Cardiac septum (tissue), 1 donor: ENCODE results near the gene CFAP68. TPM values are rescaled to one million over a fixed set of nuclear protein-coding genes. Genes with fewer than 3 reads are reported as not detected.

ENCODE experiments used
- DNase-seq: peaks from one replicate; pipeline ENCODE4 v3.0.0-alpha.2; 2020; ENCODE audit warnings: low spot score
- intact Hi-C: fragments of 100-400 bp; cut with DNase I; formaldehyde crosslinking; loops from one replicate; pipeline ENCODE4 v1.14.0; 2022
- long read RNA-seq: library from polyadenylated mRNA; unstranded; transcript quantifications from one replicate; pipeline ENCODE4 v2.0.0, GENCODE V29; 2021
- total RNA-seq: library from RNA; stranded (reverse); fragmentation: NEBNext Ultra II Directional; extraction: Animal tissue kit (Norgen Biotek cat#: 25700); gene quantifications from one replicate; pipeline ENCODE4 v1.2.1, GENCODE V29; 2021
- donor health status: DM: no; HTN: no; CAD: no.

CFAP68 gene, protein sequence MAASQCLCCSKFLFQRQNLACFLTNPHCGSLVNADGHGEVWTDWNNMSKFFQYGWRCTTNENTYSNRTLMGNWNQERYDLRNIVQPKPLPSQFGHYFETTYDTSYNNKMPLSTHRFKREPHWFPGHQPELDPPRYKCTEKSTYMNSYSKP
- total RNA-seq: 27.8 TPM
- long read RNA-seq, transcript C11orf1-201 (4 exons, 2,885 nt): major isoform, 6 of 11 reads
- long read RNA-seq, partial matches to known transcripts: 0 of 11 reads
- long read RNA-seq, other reads (novel, unspliced or antisense): 1 of 11 reads

GRCh38 chr11:111878849-111879636, at the start of gene CFAP68, which contains the start of gene FDXACB1:
TSS of gene CFAP68 (plus strand) at chr11:111879541. CDS start at chr11:111879561, 20 bp downstream.
TSS of gene FDXACB1 (minus strand) at chr11:111879165. CDS start at chr11:111879132, 33 bp downstream.
- intact Hi-C loops: loop anchor here (2.0 to 5.0 kb wide), 4 partner anchors 48 to 193 kb away; partner anchors contain the start of genes NKAPD1 and PIH1D2
- peak; percentile 99 for DNase-seq

DNA sequence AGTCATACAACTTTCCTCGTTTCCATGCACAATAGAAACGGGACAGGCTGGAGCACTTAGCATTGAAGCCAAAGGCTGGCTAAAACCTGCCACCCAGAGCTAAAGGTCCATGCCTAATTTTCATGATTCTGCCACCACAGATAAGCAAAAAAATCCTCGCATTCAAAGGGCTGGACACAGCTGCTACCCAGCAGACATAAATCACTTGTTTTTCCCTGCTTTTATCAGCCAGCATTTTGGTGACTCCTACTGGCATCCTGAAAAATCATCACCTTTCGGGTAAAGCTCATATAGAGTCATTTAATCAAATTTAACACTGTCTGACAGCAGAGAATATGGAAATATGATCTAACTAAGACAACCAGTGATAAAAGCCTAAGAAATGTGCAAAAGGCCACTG, 45.8 kb upstream of the CFAP68 start:
- DNase-seq: no peak
- intact Hi-C loops: no loop called here

DNA sequence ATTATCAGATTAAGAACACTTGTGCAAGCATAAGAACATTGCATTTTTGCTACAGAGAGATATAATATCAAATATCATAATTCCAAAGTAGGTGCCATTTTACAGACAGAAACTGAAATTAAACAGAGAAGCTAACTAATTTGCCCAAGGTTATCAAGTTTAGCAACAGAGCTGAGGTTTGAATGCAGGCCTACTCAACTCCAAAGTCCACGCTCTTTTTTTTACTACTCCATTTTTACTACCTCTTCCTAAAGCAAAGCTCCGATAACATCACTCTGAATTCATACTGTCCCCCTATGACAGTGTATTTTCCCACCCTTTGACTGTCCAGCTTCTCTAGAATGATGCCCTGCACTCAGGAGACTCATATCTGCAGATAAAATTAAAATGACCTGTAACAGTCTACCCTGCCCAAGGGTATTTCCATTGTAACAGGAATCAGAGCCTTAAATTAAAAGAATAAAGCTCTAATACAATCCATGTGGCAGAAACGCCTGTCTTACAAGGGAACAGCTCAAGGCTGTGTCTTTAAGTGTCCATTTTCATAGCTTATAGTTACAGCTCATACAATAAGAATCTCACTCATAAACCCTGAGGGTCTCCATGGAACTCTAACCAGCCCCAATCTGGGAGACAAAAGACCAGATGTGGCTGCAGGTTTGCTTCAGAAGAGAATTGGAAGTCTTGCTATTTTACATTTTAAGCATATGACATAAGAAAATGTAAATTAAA, 44.7 kb upstream of the CFAP68 start:
- no peak for DNase-seq
- intact Hi-C loops: no loop called here

DNA sequence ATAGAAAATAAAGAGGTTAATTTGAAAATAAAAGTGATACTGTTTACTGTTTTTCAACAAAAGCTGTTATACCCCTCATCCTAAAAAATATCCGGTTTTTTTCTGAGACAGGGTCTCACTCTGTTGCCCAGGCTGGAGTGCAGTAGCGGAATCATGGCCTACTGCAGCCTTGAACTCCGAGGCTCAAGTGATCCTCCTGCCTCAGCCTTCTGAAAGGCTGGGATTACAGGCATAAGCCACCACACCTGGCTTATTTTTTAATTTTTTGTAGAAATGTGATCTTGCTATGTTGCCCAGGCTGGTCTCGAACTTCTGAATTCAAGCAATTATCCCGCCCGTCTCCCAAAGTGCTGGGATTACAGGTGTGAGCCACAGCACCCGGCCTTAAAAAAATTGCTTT, 43.7 kb upstream of the CFAP68 start:
- intact Hi-C loops: no loop called here
- no peak for DNase-seq

- intact Hi-C loops: no loop called here
- DNase-seq: no peak
These were observed 43.2 kb upstream of the CFAP68 start for GRCh38 chr11:111836162-111836561.

DNA sequence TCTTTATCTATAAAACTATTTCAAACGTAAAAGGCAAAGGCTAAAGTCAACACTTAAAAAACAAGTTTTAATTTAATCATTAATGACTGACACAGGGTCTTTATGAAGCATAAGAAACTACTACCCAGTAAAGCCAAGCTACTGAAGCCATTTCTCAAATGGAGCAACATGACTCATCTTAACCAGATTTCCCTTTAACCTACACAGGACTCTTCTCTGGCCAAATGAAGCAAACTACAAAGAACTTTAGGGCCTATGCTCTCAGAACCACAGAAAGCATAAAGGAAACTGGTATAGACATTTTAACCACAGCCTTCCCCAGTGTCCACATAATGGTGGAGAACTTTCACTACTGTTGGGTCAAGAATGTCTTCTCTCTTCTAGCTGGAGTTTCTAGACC, 42.6 kb upstream of the CFAP68 start:
- intact Hi-C loops: no loop called here
- DNase-seq: no peak

DNA sequence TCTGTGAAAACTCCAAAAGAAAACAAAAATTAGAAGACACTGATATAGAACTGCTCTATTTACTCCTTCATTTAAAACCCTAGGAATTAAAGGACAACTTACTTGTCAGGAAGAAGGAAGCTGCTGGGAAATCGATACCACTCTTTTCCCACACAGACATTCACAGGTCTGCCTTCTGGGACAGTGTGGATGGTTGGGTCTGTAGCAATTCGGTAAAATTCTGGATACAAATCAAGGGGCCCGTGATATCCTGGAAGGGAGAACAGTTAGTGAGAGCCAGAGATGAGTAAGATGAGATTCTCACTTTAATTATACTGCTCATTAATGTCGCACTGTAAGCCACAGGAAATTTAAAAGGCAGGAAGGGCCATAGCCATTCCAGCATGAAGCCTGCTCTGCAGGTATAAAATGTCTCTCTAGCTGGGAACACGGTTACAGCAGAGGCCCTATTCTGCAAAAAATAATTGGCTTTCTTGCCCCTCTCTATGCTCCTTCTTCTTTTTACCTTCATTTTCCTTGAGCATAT, 41.9 kb upstream of the CFAP68 start:
- no peak for DNase-seq
- intact Hi-C loops: no loop called here

- intact Hi-C loops: no loop called here
- DNase-seq: no peak
These were observed 41.3 kb upstream of the CFAP68 start for GRCh38 chr11:111838054-111838453.

DNA sequence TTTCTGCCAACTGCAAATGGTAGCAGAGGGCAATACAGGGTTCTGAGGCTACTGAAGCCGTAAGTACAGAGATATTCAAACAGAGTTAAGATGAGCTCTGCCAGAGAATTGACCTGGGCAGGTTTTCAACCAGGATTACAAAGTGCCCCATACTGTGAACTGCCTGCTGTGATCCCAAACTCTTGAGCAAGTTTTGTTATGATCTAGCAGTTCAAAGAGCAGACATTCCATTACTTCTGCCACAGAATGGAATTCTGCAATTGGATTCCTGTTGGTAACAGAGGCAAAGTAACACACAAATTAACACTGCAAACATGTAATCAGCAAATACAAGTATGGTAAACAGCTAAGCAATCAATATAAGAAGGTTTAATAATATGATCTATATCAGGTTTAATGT, 39.2 kb upstream of the CFAP68 start:
- no peak for DNase-seq
- intact Hi-C loops: loop anchor here (5.0 kb wide), 4 partner anchors 63 to 273 kb away; partner anchors contain the start of gene SIK2

- peak; percentile 89 for DNase-seq
- intact Hi-C loops: loop anchor here (5.0 kb wide), 4 partner anchors 64 to 274 kb away; partner anchors contain the start of gene SIK2
These were observed 37.8 kb upstream of the CFAP68 start for GRCh38 chr11:111841370-111842053.

GRCh38 chr11:111843661-111844060, 35.7 kb upstream of the CFAP68 start:
- DNase-seq: no peak
- intact Hi-C loops: loop anchor here (5.0 kb wide), 4 partner anchors 66 to 276 kb away; partner anchors contain the start of gene SIK2

- intact Hi-C loops: no loop called here
- DNase-seq: no peak
These were observed 33.9 kb upstream of the CFAP68 start for GRCh38 chr11:111845276-111846028.

DNA sequence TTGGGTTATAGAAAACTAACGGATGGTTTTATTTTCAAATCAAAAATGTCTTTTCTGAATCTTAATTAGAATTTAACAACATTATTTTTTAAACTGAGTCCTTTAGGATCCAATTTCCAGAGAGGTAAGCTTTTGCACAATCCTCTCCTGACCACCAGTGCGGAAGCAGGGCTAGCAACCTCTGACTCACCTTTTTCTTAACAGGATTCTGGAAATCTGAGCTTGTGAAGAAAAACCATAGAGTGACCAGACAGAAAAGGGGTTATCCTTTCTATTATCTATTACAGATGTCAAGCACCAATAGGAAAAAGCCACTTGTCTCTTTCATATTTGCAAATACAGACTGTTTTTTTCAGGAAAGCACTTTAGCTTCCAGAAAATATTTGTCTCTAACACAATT, 33.3 kb upstream of the CFAP68 start:
- intact Hi-C loops: no loop called here
- no peak for DNase-seq

GRCh38 chr11:111846636-111847035, 32.7 kb upstream of the CFAP68 start:
- intact Hi-C loops: no loop called here
- no peak for DNase-seq

GRCh38 chr11:111849631-111850030, 29.7 kb upstream of the CFAP68 start:
- DNase-seq: no peak
- intact Hi-C loops: no loop called here

GRCh38 chr11:111851067-111851466, 28.3 kb upstream of the CFAP68 start:
- intact Hi-C loops: no loop called here
- no peak for DNase-seq

GRCh38 chr11:111851636-111852035, 27.7 kb upstream of the CFAP68 start:
- no peak for DNase-seq
- intact Hi-C loops: no loop called here

- intact Hi-C loops: no loop called here
- no peak for DNase-seq
These were observed 27.2 kb upstream of the CFAP68 start for GRCh38 chr11:111852103-111852502.

GRCh38 chr11:111855506-111855905, 23.8 kb upstream of the CFAP68 start:
- DNase-seq: no peak
- intact Hi-C loops: no loop called here
